ENCODE data around the gene GOLGA2. TPM values are rescaled to one million over a fixed set of nuclear protein-coding genes. Genes with fewer than 3 reads are reported as not detected.

Gene GOLGA2
- total RNA-seq, 2 experiments from 2014 or later, result 44.3 to 48.3 TPM

GRCh38 chr9:128304971-128305288 is 29.1 kb upstream of the GOLGA2 start:
- Histone ChIP-seq H3K27me3 (ENCODE audit: control insufficient read depth in 1 of 2, insufficient read depth in 2 of 2, low read length in 2 of 2) (no peaks in the 10 kb centered on the region), H3K36me3 (ENCODE audit: insufficient read depth, low read length) (peaks cover 10% of the 10 kb centered on the region), H3K4me1 (ENCODE audit: insufficient read depth, low read length) (no peaks in the 10 kb centered on the region), H3K4me3 (ENCODE audit: low read length) (no peak overlapping the region), H3K27ac (ENCODE audit: low read depth in 1 of 2, low read length in 2 of 2) (no peak overlapping the region), H3K9me3 (ENCODE audit: control insufficient read depth in 1 of 2, insufficient read depth in 1 of 2, low read length in 2 of 2) (peaks cover 0 to 4% of the 10 kb centered on the region in 2 experiments)
- no peak overlapping the region for H3K4me3 Mint-ChIP-seq
- H3K36me3 Mint-ChIP-seq (ENCODE audit: low read depth), result peaks cover 18% of the 10 kb centered on the region
- H3K9me3 Mint-ChIP-seq, result no peaks in the 10 kb centered on the region
- intact Hi-C loops (cut with DNase I, micrococcal nuclease), result no loop called here
- CTCF ChIA-PET, result interaction anchor here (1.5 kb wide), 1 partner anchor 10 kb away, joined by 4 read pairs; no protein-coding TSS in a partner anchor
- H3K4me1 Mint-ChIP-seq (ENCODE audit: low read depth), result no peaks in the 10 kb centered on the region
- no peaks in the 10 kb centered on the region for H3K27me3 Mint-ChIP-seq
- TF ChIP-seq CTCF (IDR thresholded peaks at IDR 0.05), result no peak
- POLR2A ChIA-PET, result no interaction called here
- DNase-seq (no peak), ATAC-seq (ENCODE audit: poor library complexity) (no peak)
- no peak overlapping the region for H3K27ac Mint-ChIP-seq

GRCh38 chr9:128304136-128304970 is 28.5 kb upstream of the GOLGA2 start:
- H3K36me3 Mint-ChIP-seq (ENCODE audit: low read depth), result peaks cover 12% of the 10 kb centered on the region
- peaks cover 0 to under 1% of the 10 kb centered on the region in 2 experiments for H3K9me3 ChIP-seq (ENCODE audit: control insufficient read depth in 1 of 2, insufficient read depth in 1 of 2, low read length in 2 of 2)
- H3K27ac ChIP-seq (ENCODE audit: low read depth in 1 of 2, low read length in 2 of 2), result no peak overlapping the region
- no peaks in the 10 kb centered on the region for H3K27me3 ChIP-seq (ENCODE audit: control insufficient read depth in 1 of 2, insufficient read depth in 2 of 2, low read length in 2 of 2)
- no peak overlapping the region for H3K4me3 ChIP-seq (ENCODE audit: low read length)
- CTCF ChIA-PET, result interaction anchor here (0.5 to 1.5 kb wide), 2 partner anchors 9 to 109 kb away, joined by 3 to 4 read pairs; no protein-coding TSS in a partner anchor
- H3K4me1 ChIP-seq (ENCODE audit: insufficient read depth, low read length), result no peaks in the 10 kb centered on the region
- ATAC-seq (ENCODE audit: poor library complexity), result no peak
- peaks cover 4% of the 10 kb centered on the region for H3K36me3 ChIP-seq (ENCODE audit: insufficient read depth, low read length)
- no peaks in the 10 kb centered on the region for H3K9me3 Mint-ChIP-seq
- intact Hi-C loops (cut with DNase I, micrococcal nuclease), result no loop called here
- no peaks in the 10 kb centered on the region for H3K27me3 Mint-ChIP-seq
- no peak for TF ChIP-seq CTCF (IDR thresholded peaks at IDR 0.05)
- H3K4me3 Mint-ChIP-seq, result no peak overlapping the region
- POLR2A ChIA-PET, result no interaction called here
- peak overlapping the region; percentile 49 for H3K27ac Mint-ChIP-seq
- H3K4me1 Mint-ChIP-seq (ENCODE audit: low read depth), result no peaks in the 10 kb centered on the region
- no peak for DNase-seq

GRCh38 chr9:128298535-128299482 is 23.0 kb upstream of the GOLGA2 start:
- TF ChIP-seq CTCF (IDR thresholded peaks at IDR 0.05), result no peak
- Histone ChIP-seq H3K4me3 (ENCODE audit: low read length) (no peak overlapping the region), H3K9me3 (ENCODE audit: control insufficient read depth in 1 of 2, insufficient read depth in 1 of 2, low read length in 2 of 2) (no peaks in the 10 kb centered on the region), H3K27me3 (ENCODE audit: control insufficient read depth in 1 of 2, insufficient read depth in 2 of 2, low read length in 2 of 2) (no peaks in the 10 kb centered on the region), H3K27ac (ENCODE audit: low read depth in 1 of 2, low read length in 2 of 2) (no peak overlapping the region), H3K4me1 (ENCODE audit: insufficient read depth, low read length) (no peaks in the 10 kb centered on the region), H3K36me3 (ENCODE audit: insufficient read depth, low read length) (no peaks in the 10 kb centered on the region)
- no peaks in the 10 kb centered on the region for H3K27me3 Mint-ChIP-seq
- POLR2A ChIA-PET, result no interaction called here
- H3K4me1 Mint-ChIP-seq (ENCODE audit: low read depth), result peaks cover 5% of the 10 kb centered on the region
- H3K36me3 Mint-ChIP-seq (ENCODE audit: low read depth), result peaks cover 4% of the 10 kb centered on the region
- ATAC-seq (ENCODE audit: poor library complexity) (no peak), DNase-seq (no peak)
- no peak overlapping the region for H3K4me3 Mint-ChIP-seq
- CTCF ChIA-PET, result no interaction called here
- H3K9me3 Mint-ChIP-seq, result no peaks in the 10 kb centered on the region
- intact Hi-C loops (cut with DNase I, micrococcal nuclease), result loop anchor here in 1 of 2 experiments (5.0 kb wide), 1 partner anchor 63 kb away; no protein-coding TSS in a partner anchor
- no peak overlapping the region for H3K27ac Mint-ChIP-seq

All from CD4-positive, alpha-beta T cell (primary cell).